Measurements from ENCODE around the gene EIF4B. TPM values are rescaled to one million over a fixed set of nuclear protein-coding genes. Genes with fewer than 3 reads are reported as not detected.

The EIF4B gene
- total RNA-seq, 2 donors from 2014 or later: 272 to 383 TPM

- H3K4me3 ChIP-seq: no peak overlapping the region
- no peak for TF ChIP-seq CTCF (IDR thresholded peaks at IDR 0.05)
- no peaks in the 10 kb centered on the region for H3K36me3 ChIP-seq
- no peaks in the 10 kb centered on the region for H3K9me3 ChIP-seq
- H3K27me3 ChIP-seq: no peaks in the 10 kb centered on the region
- peaks cover 0 to 8% of the 10 kb centered on the region in 2 donors for H3K4me1 ChIP-seq
- no peak overlapping the region for H3K27ac ChIP-seq
- no peak for DNase-seq (ENCODE audit: low spot score)
Measured at GRCh38 chr12:52969828-52970569, 36.3 kb upstream of the EIF4B start.

GRCh38 chr12:52971679-52972329, 34.5 kb upstream of the EIF4B start:
- H3K4me3 ChIP-seq: no peak overlapping the region
- H3K27me3 ChIP-seq: no peaks in the 10 kb centered on the region
- no peak overlapping the region for H3K27ac ChIP-seq
- DNase-seq (ENCODE audit: low spot score): no peak
- peaks cover 0 to 25% of the 10 kb centered on the region in 2 donors for H3K4me1 ChIP-seq
- no peaks in the 10 kb centered on the region for H3K9me3 ChIP-seq
- no peaks in the 10 kb centered on the region for H3K36me3 ChIP-seq
- TF ChIP-seq CTCF (IDR thresholded peaks at IDR 0.05): no peak

- TF ChIP-seq CTCF (IDR thresholded peaks at IDR 0.05): no peak
- DNase-seq (ENCODE audit: low spot score): no peak
- no peaks in the 10 kb centered on the region for H3K9me3 ChIP-seq
- no peaks in the 10 kb centered on the region for H3K27me3 ChIP-seq
- peaks cover 0 to 23% of the 10 kb centered on the region in 2 donors for H3K4me1 ChIP-seq
- H3K4me3 ChIP-seq: no peak overlapping the region
- no peaks in the 10 kb centered on the region for H3K36me3 ChIP-seq
- peak overlapping the region in 1 of 2 donors; percentile 31 for H3K27ac ChIP-seq
Measured at GRCh38 chr12:52975204-52975603, 31.1 kb upstream of the EIF4B start.

- TF ChIP-seq CTCF (IDR thresholded peaks at IDR 0.05): no peak
- H3K27ac ChIP-seq: peak overlapping the region in 1 of 2 donors; percentile 31
- peaks cover 0 to 22% of the 10 kb centered on the region in 2 donors for H3K4me1 ChIP-seq
- no peak for DNase-seq (ENCODE audit: low spot score)
- H3K4me3 ChIP-seq: no peak overlapping the region
- H3K27me3 ChIP-seq: no peaks in the 10 kb centered on the region
- H3K36me3 ChIP-seq: no peaks in the 10 kb centered on the region
- H3K9me3 ChIP-seq: no peaks in the 10 kb centered on the region
Measured at GRCh38 chr12:52975820-52976573, 30.3 kb upstream of the EIF4B start.

GRCh38 chr12:52976574-52977071, 29.6 kb upstream of the EIF4B start:
- Histone ChIP-seq H3K9me3 (no peaks in the 10 kb centered on the region), H3K4me3 (no peak overlapping the region), H3K36me3 (no peaks in the 10 kb centered on the region), H3K27ac (no peak overlapping the region), H3K4me1 (peaks cover 0 to 22% of the 10 kb centered on the region in 2 donors), H3K27me3 (no peaks in the 10 kb centered on the region)
- no peak for TF ChIP-seq CTCF (IDR thresholded peaks at IDR 0.05)
- DNase-seq (ENCODE audit: low spot score): no peak
